Uterus (tissue), 2 donors: ENCODE measurements around the gene GUCA2A.

ENCODE experiments used
- CTCF ChIP-seq, 4 experiments: fragments of 200-600 bp in 2 of 4; fragments of 450-650 bp in 2 of 4; sonication (generic) in 2 of 4; IDR thresholded peaks; one replicate each; pipeline ENCODE4 v1.5.1; 2016 to 2019; ENCODE audit warnings: antibody characterized with exemption in 4 of 4, mild to moderate bottlenecking in 2 of 4, moderate library complexity in 1 of 4
- POLR2A ChIP-seq, 2 donors: fragments of 450-650 bp; IDR thresholded peaks; one replicate each; pipeline ENCODE4 v1.6.1; 2016; ENCODE audit warnings: antibody characterized with exemption in 2 of 2, mild to moderate bottlenecking in 1 of 2, moderate library complexity in 1 of 2

GRCh38 chr1:42143896-42144710 is 20.4 kb downstream of the GUCA2A start:
- TF ChIP-seq CTCF (IDR thresholded peaks at IDR 0.05) (no peak), POLR2A (IDR thresholded peaks at IDR 0.05) (no peak)
